ENCODE data around the gene LANCL2.

The LANCL2 gene

GRCh38 chr7:55477781-55478374, 112.7 kb downstream of the LANCL2 start:
- DNase-seq (ENCODE audit: low read depth): peak; percentile 87
- no peak for TF ChIP-seq CTCF (conservative IDR thresholded peaks at IDR 0.05; ENCODE audit: control insufficient read depth, insufficient read depth, low read depth, low read length)
- H3K4me3 ChIP-seq (ENCODE audit: control insufficient read depth, low read depth, low read length): no peak overlapping the region

GRCh38 chr7:55478700-55479099, 113.6 kb downstream of the LANCL2 start:
- no peak for DNase-seq (ENCODE audit: low read depth)
- H3K4me3 ChIP-seq (ENCODE audit: control insufficient read depth, low read depth, low read length): no peak overlapping the region
- no peak for TF ChIP-seq CTCF (conservative IDR thresholded peaks at IDR 0.05; ENCODE audit: control insufficient read depth, insufficient read depth, low read depth, low read length)

- TF ChIP-seq CTCF (conservative IDR thresholded peaks at IDR 0.05; ENCODE audit: control insufficient read depth, insufficient read depth, low read depth, low read length): no peak
Observed at GRCh38 chr7:55481155-55481554, 116.0 kb downstream of the LANCL2 start.

GRCh38 chr7:55483046-55483445, 117.9 kb downstream of the LANCL2 start:
- H3K4me3 ChIP-seq (ENCODE audit: control insufficient read depth, low read depth, low read length): no peak overlapping the region
- TF ChIP-seq CTCF (conservative IDR thresholded peaks at IDR 0.05; ENCODE audit: control insufficient read depth, insufficient read depth, low read depth, low read length): no peak
- no peak for DNase-seq (ENCODE audit: low read depth)

More at GRCh38 chr7:55481155-55481554, 116.0 kb downstream of the LANCL2 start:
- no peak overlapping the region for H3K4me3 ChIP-seq (ENCODE audit: control insufficient read depth, low read depth, low read length)
- DNase-seq (ENCODE audit: low read depth): no peak
